Measurements from ENCODE around the gene MYOCOS. TPM values are rescaled to one million over a fixed set of nuclear protein-coding genes. Genes with fewer than 3 reads are reported as not detected.
"Not testable (repeated sequence)": the region's sequence is repeated elsewhere in the genome, so short reads cannot be mapped to it uniquely, and the experiment has no call there.

Gene MYOCOS
- polyA plus RNA-seq, 6 donors from 2014 or later = not detected

DNA sequence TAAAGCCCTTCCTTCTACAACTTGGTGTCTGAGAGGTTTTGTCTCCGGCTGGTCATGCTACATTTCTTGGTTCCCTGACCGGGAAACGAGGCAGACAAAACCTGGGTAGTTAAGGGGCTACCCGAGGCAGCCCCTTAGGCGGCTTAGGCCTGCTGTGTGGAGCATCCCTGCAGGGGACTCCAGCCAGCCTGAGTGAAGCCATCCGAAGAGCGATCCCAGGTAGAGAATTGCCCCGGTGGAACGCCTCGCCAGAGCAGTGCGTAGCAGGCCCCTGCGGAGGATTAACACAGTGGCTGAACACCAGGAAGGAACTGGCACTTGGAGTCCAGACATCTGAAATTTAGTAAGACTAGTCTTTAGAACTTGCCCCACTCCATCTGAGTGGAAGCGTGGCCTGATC, 21.2 kb upstream of the MYOCOS start:
- Mint-ChIP-seq H3K4me1 (peaks cover 0 to 9% (median 5%) of the 10 kb centered on the region in 3 donors), H3K4me3 (no peak overlapping the region), H3K27me3 (no peaks in the 10 kb centered on the region), H3K27ac (no peak overlapping the region), H3K9me3 (no peaks in the 10 kb centered on the region), H3K36me3 (no peaks in the 10 kb centered on the region)
- no peak for DNase-seq
- no peak for ATAC-seq (ENCODE audit: low read depth in 2 of 2)

DNA sequence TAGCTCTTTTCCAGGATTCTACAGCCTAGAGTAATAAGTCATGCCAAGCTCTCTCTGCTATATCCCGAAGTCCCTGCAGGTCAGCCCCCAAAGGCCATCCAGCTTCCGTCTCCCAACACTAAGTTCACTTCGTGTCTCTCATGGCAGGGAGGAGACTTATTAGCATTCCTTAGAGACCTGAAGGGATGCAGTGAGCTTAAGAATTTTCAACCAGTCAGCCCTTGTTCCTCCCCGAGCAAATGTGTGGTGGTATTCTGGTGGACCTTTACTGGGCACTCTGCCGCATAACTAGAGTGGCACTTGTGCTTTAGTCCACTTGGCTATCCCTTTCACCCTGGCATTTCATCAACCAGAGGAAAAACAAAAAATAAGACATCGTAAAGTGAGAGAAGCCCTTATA, 19.0 kb upstream of the MYOCOS start:
- H3K27me3 Mint-ChIP-seq; ATAC-seq (ENCODE audit: low read depth in 2 of 2); DNase-seq; H3K9me3 Mint-ChIP-seq; H3K36me3 Mint-ChIP-seq: not testable (repeated sequence)
- H3K27ac Mint-ChIP-seq = peak overlapping the region in 1 of 6 donors; percentile 24
- H3K4me3 Mint-ChIP-seq = peak overlapping the region in 1 of 8 donors; percentile 79
- H3K4me1 Mint-ChIP-seq = peaks cover 5 to 15% (median 7%) of the 10 kb centered on the region in 3 donors

DNA sequence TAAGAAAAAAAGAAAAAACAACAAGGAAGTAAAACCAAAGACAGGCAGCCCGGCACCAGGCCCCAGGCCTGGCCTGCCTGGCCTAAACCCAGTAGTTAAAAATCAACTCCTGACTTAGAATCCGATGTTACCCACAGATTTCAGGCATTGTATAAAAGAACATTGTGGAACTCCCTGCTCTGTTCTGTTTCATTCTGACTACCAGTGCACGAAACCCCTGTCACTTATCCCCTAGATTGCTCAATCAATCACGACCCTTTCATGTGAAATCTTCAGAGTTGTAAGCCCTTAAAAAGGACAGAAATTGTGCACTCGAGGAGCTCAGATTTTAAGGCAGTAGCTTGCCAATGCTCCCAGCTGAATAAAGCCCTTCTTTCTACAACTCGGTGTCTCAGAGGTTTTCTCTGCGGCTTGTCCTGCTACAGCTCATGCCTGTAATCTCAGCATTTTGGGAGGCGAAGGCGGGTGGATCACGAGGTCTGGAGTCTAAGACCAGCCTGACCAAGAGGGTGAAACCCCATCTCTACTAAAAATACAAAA, 15.6 kb upstream of the MYOCOS start:
- H3K27me3 Mint-ChIP-seq = no peaks in the 10 kb centered on the region
- H3K4me1 Mint-ChIP-seq = peaks cover 0 to 7% (median 6%) of the 10 kb centered on the region in 3 donors
- peak overlapping the region; percentile 15 to 92 (median 65) for H3K27ac Mint-ChIP-seq
- H3K36me3 Mint-ChIP-seq = no peaks in the 10 kb centered on the region
- ATAC-seq (ENCODE audit: low read depth in 2 of 2) = no peak
- DNase-seq = no peak
- no peak overlapping the region for H3K4me3 Mint-ChIP-seq
- no peaks in the 10 kb centered on the region for H3K9me3 Mint-ChIP-seq

DNA sequence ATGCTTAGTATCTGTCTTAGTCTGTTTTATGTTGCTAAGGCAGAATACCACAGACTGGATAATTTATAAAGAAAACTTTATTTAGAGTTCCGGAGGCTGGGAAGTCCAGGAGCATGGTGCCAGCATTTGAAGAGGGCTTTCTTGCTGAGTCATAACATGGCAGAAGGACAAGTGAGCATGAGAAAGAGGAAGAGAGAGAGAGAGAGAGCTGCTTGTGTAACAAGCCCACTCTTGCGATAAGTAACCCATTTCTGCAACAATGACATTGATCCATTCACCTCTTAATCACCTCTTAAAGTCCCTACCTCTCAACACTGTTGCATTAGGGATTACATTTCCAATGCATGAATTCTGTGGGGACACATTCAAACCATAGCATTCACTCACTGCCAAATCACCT, 11.7 kb upstream of the MYOCOS start:
- Mint-ChIP-seq H3K27me3 (no peaks in the 10 kb centered on the region), H3K27ac (no peak overlapping the region), H3K9me3 (no peaks in the 10 kb centered on the region), H3K36me3 (no peaks in the 10 kb centered on the region), H3K4me3 (no peak overlapping the region), H3K4me1 (peaks cover 0 to 7% (median 6%) of the 10 kb centered on the region in 3 donors)
- DNase-seq (no peak), ATAC-seq (ENCODE audit: low read depth in 2 of 2) (no peak)

DNA sequence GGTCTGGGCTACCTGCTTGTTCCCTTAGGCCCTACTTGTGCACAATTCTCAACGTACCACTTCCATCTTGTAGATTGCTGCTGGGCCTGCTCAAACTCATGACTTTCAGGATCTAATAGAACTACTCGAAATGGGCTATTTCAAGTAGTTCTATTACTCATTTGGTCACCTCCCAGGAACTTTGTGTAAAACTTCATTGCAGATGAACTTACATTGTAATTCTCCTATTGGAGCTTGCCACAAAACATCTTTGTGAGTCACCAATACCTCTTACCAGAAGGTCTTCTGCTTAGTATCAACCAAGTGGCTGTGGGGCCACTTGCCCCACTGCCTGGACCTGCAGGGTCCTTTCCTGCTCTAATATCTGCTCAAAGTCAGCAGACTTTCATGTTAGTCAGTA, 10.7 kb upstream of the MYOCOS start:
- ATAC-seq (ENCODE audit: low read depth in 2 of 2) (no peak), DNase-seq (no peak)
- Mint-ChIP-seq H3K36me3 (no peaks in the 10 kb centered on the region), H3K4me1 (peaks cover 0 to 4% (median 2%) of the 10 kb centered on the region in 3 donors), H3K4me3 (no peak overlapping the region), H3K27me3 (peaks cover 0 to 1% (median 0%) of the 10 kb centered on the region in 3 donors), H3K27ac (no peak overlapping the region), H3K9me3 (no peaks in the 10 kb centered on the region)

DNA sequence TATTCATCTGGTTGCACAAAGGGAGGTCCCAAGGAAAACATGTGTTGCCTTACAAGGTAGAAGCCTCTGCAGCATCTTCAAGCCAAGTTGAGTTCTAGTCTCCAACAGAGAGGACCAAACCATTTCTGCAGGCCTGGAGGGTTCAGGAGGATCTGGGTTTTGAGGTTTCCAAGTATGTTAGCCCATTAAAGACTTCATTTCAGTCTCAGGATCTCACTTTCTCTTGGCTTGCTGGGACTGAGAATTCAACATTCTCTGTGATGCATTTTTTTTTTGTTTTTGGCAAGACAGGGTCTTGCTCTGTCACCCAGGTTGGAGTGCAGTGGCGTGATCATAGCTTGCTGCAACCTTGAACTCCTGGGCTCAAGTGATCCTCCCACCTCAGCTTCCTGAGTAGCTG, 8.8 kb upstream of the MYOCOS start:
- Mint-ChIP-seq H3K9me3 (no peaks in the 10 kb centered on the region), H3K4me1 (no peaks in the 10 kb centered on the region), H3K4me3 (no peak overlapping the region), H3K36me3 (no peaks in the 10 kb centered on the region), H3K27ac (no peak overlapping the region), H3K27me3 (peaks cover 0 to 7% (median 0%) of the 10 kb centered on the region in 3 donors)
- DNase-seq = no peak
- ATAC-seq (ENCODE audit: low read depth in 2 of 2) = no peak

DNA sequence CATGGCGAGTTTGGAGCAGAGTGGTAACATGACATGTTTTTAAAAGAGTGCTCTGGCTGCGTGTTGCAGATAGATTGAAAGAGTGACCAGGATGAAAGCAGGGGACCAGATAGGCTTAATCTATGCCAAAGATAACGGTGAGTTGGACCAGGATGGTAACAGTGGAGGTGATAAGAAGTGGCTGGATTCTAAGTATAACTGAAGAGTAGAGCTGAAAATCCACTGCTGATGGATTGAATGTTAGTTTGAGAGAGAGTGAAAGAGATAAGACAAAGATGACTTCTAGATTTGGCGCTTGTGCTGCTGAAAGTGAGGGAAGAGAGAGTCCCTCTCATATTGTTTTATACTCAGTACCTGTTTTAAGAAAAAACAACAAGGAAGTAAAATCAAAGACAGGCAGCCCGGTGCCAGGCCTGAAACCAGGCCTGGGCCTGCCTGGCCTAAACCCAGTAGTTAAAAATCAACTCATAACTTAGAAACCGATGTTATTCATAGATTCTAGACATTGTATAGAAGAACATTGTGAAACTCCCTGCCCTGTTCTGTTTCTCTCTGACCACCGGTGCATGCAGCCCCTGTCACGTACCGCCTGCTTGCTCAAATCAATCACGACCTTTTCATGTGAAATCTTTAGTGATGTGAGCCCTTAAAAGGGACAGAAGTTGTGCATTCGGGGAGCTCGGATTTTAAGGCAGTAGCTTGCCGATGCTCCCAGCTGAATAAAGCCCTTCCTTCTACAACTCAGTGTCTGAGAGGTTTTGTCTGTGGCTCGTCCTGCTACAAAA, 6.7 kb upstream of the MYOCOS start:
- not testable (repeated sequence) for ATAC-seq (ENCODE audit: low read depth in 2 of 2); H3K36me3 Mint-ChIP-seq; H3K4me1 Mint-ChIP-seq; H3K4me3 Mint-ChIP-seq; H3K9me3 Mint-ChIP-seq; DNase-seq; H3K27me3 Mint-ChIP-seq
- peak overlapping the region in 2 of 6 donors; percentile 26 to 58 for H3K27ac Mint-ChIP-seq

DNA sequence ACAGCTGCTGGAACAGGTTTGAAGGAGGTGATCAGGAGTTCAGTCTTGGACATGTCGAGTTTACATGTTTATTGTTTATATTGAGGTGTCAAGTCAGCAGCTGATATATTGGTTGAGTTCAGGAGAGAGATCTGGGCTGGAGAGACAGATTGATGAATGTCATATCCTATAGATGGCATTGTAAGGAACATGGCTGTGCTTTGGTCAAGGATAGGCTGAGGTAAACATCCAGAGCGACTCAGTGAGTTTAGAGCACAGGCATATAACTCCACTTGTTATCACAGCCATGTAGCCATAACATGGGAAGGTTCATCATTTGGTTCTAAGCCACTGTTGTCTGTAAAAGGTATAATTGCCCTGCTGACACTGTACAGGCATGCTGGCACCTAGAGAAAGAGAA, 5.5 kb upstream of the MYOCOS start:
- ATAC-seq (ENCODE audit: low read depth in 2 of 2) (no peak), DNase-seq (no peak)
- Mint-ChIP-seq H3K27ac (no peak overlapping the region), H3K36me3 (no peaks in the 10 kb centered on the region), H3K27me3 (peaks cover 0 to 7% (median 0%) of the 10 kb centered on the region in 3 donors), H3K4me3 (no peak overlapping the region), H3K4me1 (no peaks in the 10 kb centered on the region), H3K9me3 (no peaks in the 10 kb centered on the region)

DNA sequence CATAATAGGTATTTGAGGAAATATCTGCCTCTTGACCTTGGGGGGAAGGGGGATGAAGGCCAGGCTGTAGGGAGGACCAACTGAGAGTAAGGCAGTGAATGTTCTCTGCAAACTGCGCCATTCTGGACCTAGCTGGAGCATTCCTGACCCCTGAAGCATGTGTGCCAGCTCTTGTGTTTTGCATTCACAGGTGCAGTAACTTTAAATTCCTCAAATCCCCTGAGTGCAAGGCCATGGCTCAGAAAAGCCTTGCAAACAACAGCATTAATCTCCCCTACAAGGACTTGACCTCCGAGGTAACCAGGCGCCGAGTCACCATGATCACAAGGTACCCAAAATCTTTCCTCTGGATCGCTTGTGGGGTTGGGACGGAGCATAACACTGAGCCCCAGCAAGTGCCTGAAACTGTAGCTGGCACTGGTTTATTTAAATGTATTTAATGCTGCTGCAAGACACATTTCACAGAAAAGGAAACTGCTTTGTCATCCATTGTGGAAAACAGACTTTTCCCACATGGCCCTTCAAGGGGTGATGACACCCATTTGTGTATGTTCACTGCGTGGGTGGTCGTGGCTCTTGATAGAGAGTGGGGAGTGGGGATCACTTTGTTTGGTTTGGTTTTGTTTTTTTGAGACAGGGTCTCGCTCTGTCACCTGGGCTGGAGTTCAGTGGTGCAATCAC, 1.7 kb downstream of the MYOCOS start:
- peaks cover 3 to 10% (median 5%) of the 10 kb centered on the region in 3 donors for H3K27me3 Mint-ChIP-seq
- H3K36me3 Mint-ChIP-seq = no peaks in the 10 kb centered on the region
- no peaks in the 10 kb centered on the region for H3K4me1 Mint-ChIP-seq
- DNase-seq (no peak), ATAC-seq (ENCODE audit: low read depth in 2 of 2) (no peak)
- H3K9me3 Mint-ChIP-seq = peaks cover 0 to 1% (median 0%) of the 10 kb centered on the region in 7 donors
- no peak overlapping the region for H3K27ac Mint-ChIP-seq
- no peak overlapping the region for H3K4me3 Mint-ChIP-seq

DNA sequence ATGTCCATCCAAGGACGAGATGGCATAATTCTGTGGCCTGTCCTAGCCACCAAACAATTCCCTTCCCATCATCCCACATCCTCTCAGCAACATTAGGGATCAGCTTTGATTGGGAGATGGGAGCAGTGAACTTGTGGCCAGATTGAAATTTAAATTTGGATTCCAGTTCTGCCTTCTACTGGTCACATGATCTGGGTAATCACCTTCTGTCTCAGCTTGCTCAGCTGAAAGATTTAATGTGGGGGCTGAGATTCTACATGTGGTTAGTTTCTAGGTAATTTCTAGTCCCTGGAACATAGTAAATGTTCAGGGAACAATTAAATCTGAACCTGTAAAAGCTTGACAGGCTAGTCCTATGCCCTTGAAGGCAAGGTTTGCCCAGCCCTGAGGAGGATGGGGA, 3.2 kb downstream of the MYOCOS start:
- DNase-seq (no peak), ATAC-seq (ENCODE audit: low read depth in 2 of 2) (no peak)
- Mint-ChIP-seq H3K4me1 (no peaks in the 10 kb centered on the region), H3K36me3 (no peaks in the 10 kb centered on the region), H3K9me3 (peaks cover 0 to 4% (median 0%) of the 10 kb centered on the region in 7 donors), H3K27me3 (peaks cover 15 to 22% (median 19%) of the 10 kb centered on the region in 3 donors), H3K27ac (no peak overlapping the region), H3K4me3 (no peak overlapping the region)

DNA sequence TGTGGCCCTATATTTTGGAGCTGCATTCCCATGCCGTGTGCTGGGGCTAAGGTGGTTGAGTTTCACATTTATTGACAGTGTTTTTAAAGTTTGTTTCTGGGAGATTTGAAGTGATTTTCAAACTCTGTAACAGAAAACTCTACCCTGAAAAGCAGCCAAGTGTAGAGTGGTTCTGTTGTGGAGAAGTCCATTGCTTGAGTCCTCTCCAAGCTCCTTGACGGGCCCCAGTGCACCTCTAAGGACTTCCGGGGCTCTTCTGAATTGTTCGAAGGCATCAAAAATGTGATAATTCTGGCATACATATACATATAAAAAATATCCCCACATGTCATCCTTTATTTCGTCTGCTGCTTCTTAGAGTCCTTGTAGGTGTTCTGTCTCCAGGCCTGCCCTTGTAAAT, 5.0 kb downstream of the MYOCOS start:
- peaks cover 20 to 33% (median 26%) of the 10 kb centered on the region in 3 donors for H3K27me3 Mint-ChIP-seq
- no peak overlapping the region for H3K27ac Mint-ChIP-seq
- H3K4me3 Mint-ChIP-seq = no peak overlapping the region
- peaks cover 0 to 4% (median 0%) of the 10 kb centered on the region in 7 donors for H3K9me3 Mint-ChIP-seq
- no peaks in the 10 kb centered on the region for H3K36me3 Mint-ChIP-seq
- ATAC-seq (ENCODE audit: low read depth in 2 of 2) (no peak), DNase-seq (no peak)
- no peaks in the 10 kb centered on the region for H3K4me1 Mint-ChIP-seq

DNA sequence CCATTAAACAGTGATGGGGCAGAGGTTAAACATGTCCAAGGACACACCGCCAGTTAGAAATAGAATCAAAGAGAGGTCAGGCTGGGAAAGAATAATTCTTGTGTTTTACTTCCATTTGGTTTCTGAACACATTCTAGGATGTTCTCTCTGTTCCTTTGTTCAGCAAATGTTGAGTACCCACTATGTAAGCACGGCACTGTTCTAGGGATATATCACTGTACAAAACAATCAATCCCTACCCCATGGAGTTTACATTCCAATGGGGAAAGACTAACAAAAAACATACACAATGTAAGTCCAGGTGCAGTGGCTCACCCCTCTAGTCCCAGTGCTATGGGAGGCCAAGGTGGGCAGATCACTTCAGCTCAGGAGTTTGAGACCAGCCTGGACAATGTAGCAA, 6.2 kb downstream of the MYOCOS start:
- Mint-ChIP-seq H3K4me1 (peaks cover 0 to 3% (median 0%) of the 10 kb centered on the region in 3 donors), H3K27ac (no peak overlapping the region), H3K27me3 (peaks cover 24 to 38% (median 33%) of the 10 kb centered on the region in 3 donors), H3K9me3 (peaks cover 0 to 4% (median 0%) of the 10 kb centered on the region in 7 donors), H3K36me3 (no peaks in the 10 kb centered on the region), H3K4me3 (no peak overlapping the region)
- DNase-seq (no peak), ATAC-seq (ENCODE audit: low read depth in 2 of 2) (no peak)

DNA sequence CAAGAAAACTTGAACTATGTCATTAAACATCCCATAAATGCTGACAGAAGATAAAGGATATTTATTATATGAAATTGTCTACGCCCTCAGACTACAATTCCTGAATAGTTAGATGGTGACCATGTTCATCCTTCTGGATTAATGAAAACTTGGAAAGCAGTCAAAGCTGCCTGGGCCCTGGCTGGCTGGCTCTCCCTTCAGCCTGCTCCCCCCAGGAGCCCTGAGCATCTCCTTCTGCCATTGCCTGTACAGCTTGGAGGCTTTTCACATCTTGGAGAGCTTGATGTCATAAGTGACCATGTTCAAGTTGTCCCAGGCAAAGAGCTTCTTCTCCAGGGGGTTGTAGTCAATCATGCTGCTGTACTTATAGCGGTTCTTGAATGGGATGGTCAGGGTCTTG, 13.6 kb downstream of the MYOCOS start:
- Mint-ChIP-seq H3K27ac (no peak overlapping the region), H3K27me3 (peaks cover 9 to 12% (median 11%) of the 10 kb centered on the region in 3 donors), H3K36me3 (no peaks in the 10 kb centered on the region)

DNA sequence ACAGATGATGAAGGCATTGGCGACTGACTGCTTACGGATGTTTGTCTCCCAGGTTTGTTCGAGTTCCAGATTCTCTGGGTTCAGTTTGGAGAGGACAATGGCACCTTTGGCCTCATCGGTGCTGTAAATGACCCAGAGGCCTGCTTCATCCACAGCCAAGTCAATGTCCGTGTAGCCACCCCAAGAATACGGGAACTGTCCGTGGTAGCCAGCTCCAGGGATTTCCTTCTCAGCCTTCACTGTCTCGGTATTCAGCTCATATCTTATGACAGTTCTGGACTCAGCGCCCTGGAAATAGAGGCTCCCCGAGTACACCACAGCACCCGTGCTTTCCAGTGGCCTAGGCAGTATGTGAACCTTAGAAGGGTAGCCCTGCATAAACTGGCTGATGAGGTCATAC, 14.1 kb downstream of the MYOCOS start:
- ATAC-seq (ENCODE audit: low read depth in 2 of 2) (no peak), DNase-seq (no peak)
- peaks cover 7 to 9% (median 8%) of the 10 kb centered on the region in 3 donors for H3K27me3 Mint-ChIP-seq
- peaks cover 0 to 3% (median 0%) of the 10 kb centered on the region in 3 donors for H3K4me1 Mint-ChIP-seq
- no peak overlapping the region for H3K27ac Mint-ChIP-seq
- H3K4me3 Mint-ChIP-seq = no peak overlapping the region
- H3K9me3 Mint-ChIP-seq = no peaks in the 10 kb centered on the region
- H3K36me3 Mint-ChIP-seq = no peaks in the 10 kb centered on the region

More for the DNA sequence above, 13.6 kb downstream of the MYOCOS start:
- no peak for DNase-seq
- Mint-ChIP-seq H3K4me3 (no peak overlapping the region), H3K9me3 (peaks cover 0 to 1% (median 0%) of the 10 kb centered on the region in 7 donors), H3K4me1 (peaks cover 0 to 3% (median 0%) of the 10 kb centered on the region in 3 donors)
- ATAC-seq (ENCODE audit: low read depth in 2 of 2) = no peak

All from naive B cell (primary cell).